HG02571 (cell line): ENCODE data around the gene MRPS22.
A peak's percentile ranks its signal among the peaks of the same experiment; 100 is the strongest.
"Not testable (repeated sequence)": the region's sequence is repeated elsewhere in the genome, so short reads cannot be mapped to it uniquely, and the experiment has no call there.

Experiments used
- ATAC-seq: cut with Tn5 transposase; IDR thresholded peaks from one replicate; pipeline ENCODE4 v1.9.1; 2021; ENCODE audit warnings: mild to moderate bottlenecking, moderate library complexity; ENCODE audit not compliant: unreplicated experiment

MRPS22 gene

GRCh38 chr3:139389552-139390368 lies 45.9 kb downstream of the MRPS22 start, which contains the start of gene COPB2:
Gene COPB2, minus strand, starts transcription at chr3:139389647. Its CDS starts 97 bp downstream, at chr3:139389550.
- ATAC-seq = peak; percentile 99

- no peak for ATAC-seq
Observed at GRCh38 chr3:139394116-139394515, 50.3 kb downstream of the MRPS22 start.

- ATAC-seq = no peak
Observed at GRCh38 chr3:139396707-139397106, 52.9 kb downstream of the MRPS22 start.

GRCh38 chr3:139401155-139401554 lies 57.3 kb downstream of the MRPS22 start:
- ATAC-seq = not testable (repeated sequence)
